GM23338 (cell line): Measurements from ENCODE around the gene EDIL3. TPM values are rescaled to one million over a fixed set of nuclear protein-coding genes. Genes with fewer than 3 reads are reported as not detected.

Experiments
- ATAC-seq: fragments of 200-7000 bp; cut with Tn5 transposase; 3 replicates; pipeline ENCODE4 v1.9.1; 2020
- DNase-seq: peaks from one replicate; pipeline ENCODE4 v3.0.0-alpha.2; 2015; ENCODE audit warnings: low spot score
- H2AFZ ChIP-seq: fragments of 200-600 bp; sonication (generic); 2 replicates; pipeline ENCODE4 v1.8.0; 2016; ENCODE audit warnings: antibody characterized with exemption, mild to moderate bottlenecking, moderate library complexity
- H3F3A ChIP-seq: fragments of 200-600 bp; sonication (generic); replicated peaks from 2 replicates; pipeline ENCODE4 v1.8.0; 2017; ENCODE audit warnings: antibody characterized with exemption, mixed run types, low read depth
- H3K27ac ChIP-seq: fragments of 200-600 bp; sonication (generic); 2 replicates; pipeline ENCODE4 v1.6.1; 2016; ENCODE audit warnings: low read depth
- H3K27me3 ChIP-seq: fragments of 200-600 bp; sonication (generic); 2 replicates; pipeline ENCODE4 v1.8.0; 2016; ENCODE audit warnings: mild to moderate bottlenecking, mixed run types, moderate library complexity; ENCODE audit not compliant: insufficient read depth
- H3K36me3 ChIP-seq: fragments of 200-600 bp; sonication (generic); 2 replicates; pipeline ENCODE4 v1.8.0; 2016; ENCODE audit warnings: mild to moderate bottlenecking; ENCODE audit not compliant: insufficient read depth
- H3K4me1 ChIP-seq: fragments of 200-600 bp; sonication (generic); 2 replicates; pipeline ENCODE4 v1.8.0; 2016; ENCODE audit warnings: mild to moderate bottlenecking, moderate library complexity; ENCODE audit not compliant: insufficient read depth
- H3K4me2 ChIP-seq: fragments of 200-600 bp; sonication (generic); 2 replicates; pipeline ENCODE4 v1.7.1; 2017; ENCODE audit warnings: mixed run types
- H3K4me3 ChIP-seq: fragments of 200-600 bp; sonication (generic); 2 replicates; pipeline ENCODE4 v1.6.1; 2016; ENCODE audit warnings: mixed run types
- H3K79me2 ChIP-seq: fragments of 200-600 bp; sonication (generic); replicated peaks from 2 replicates; pipeline ENCODE4 v1.8.0; 2017; ENCODE audit warnings: mild to moderate bottlenecking; ENCODE audit not compliant: insufficient read depth
- H3K9me2 ChIP-seq: fragments of 200-600 bp; sonication (generic); 2 replicates; pipeline ENCODE4 v1.8.0; 2017; ENCODE audit not compliant: insufficient read depth
- H4K20me1 ChIP-seq: fragments of 200-600 bp; sonication (generic); replicated peaks from 2 replicates; pipeline ENCODE4 v1.8.0; 2017; ENCODE audit warnings: mild to moderate bottlenecking; ENCODE audit not compliant: insufficient read depth
- H3K27ac Mint-ChIP-seq: 2 replicates; pipeline ENCODE4 v1.8.0; 2020; ENCODE audit warnings: inconsistent platforms, mild to moderate bottlenecking, moderate library complexity, mixed read lengths
- H3K27me3 Mint-ChIP-seq: 3 replicates; pipeline ENCODE4 v1.8.0; 2022; ENCODE audit warnings: low read depth, mild to moderate bottlenecking, moderate library complexity, mixed read lengths, inconsistent platforms; ENCODE audit not compliant: insufficient read depth, poor library complexity
- H3K36me3 Mint-ChIP-seq: 3 replicates; pipeline ENCODE4 v1.8.0; 2021; ENCODE audit warnings: low read depth, mild to moderate bottlenecking, inconsistent platforms, moderate library complexity, mixed read lengths
- H3K4me1 Mint-ChIP-seq: 3 replicates; pipeline ENCODE4 v1.8.0; 2020; ENCODE audit warnings: mild to moderate bottlenecking, inconsistent platforms, mixed read lengths
- H3K4me3 Mint-ChIP-seq: 3 replicates; pipeline ENCODE4 v1.8.0; 2021; ENCODE audit warnings: moderate library complexity, mild to moderate bottlenecking, inconsistent platforms, mixed read lengths
- H3K9me3 Mint-ChIP-seq: 3 replicates; pipeline ENCODE4 v1.8.0; 2020; ENCODE audit warnings: moderate library complexity, mild to moderate bottlenecking, inconsistent platforms, mixed read lengths
- CREB1 ChIP-seq: fragments of 250-450 bp; sonication (Bioruptor Pico); IDR thresholded peaks from 2 replicates; pipeline ENCODE4 v1.5.0; 2020; ENCODE audit warnings: low read depth, mild to moderate bottlenecking, moderate library complexity
- CTCF ChIP-seq, 2 experiments: fragments of 200-600 bp in 1 of 2; sonication (generic) in 1 of 2; conservative IDR thresholded peaks; 2 replicates each; pipeline versions ENCODE4 v1.5.1 to v1.6.1; 2016 to 2017; ENCODE audit warnings: antibody characterized with exemption in 2 of 2, low read depth in 2 of 2, mild to moderate bottlenecking in 2 of 2, moderate library complexity in 1 of 2
- ETS1 ChIP-seq: IDR thresholded peaks from 2 replicates; pipeline ENCODE4 v1.6.1; 2016; ENCODE audit warnings: antibody characterized with exemption
- EZH2phosphoT487 ChIP-seq: fragments of 200-600 bp; sonication (generic); IDR thresholded peaks from one replicate; pipeline ENCODE4 v1.8.1; 2018; ENCODE audit warnings: antibody characterized with exemption; ENCODE audit not compliant: unreplicated experiment
- NANOG ChIP-seq: IDR thresholded peaks from 2 replicates; pipeline ENCODE4 v1.6.1; 2016; ENCODE audit warnings: antibody characterized with exemption, borderline replicate concordance
- POLR2AphosphoS5 ChIP-seq: IDR thresholded peaks from 2 replicates; pipeline ENCODE4 v1.6.1; 2016; ENCODE audit warnings: antibody characterized with exemption, low read depth
- REST ChIP-seq: IDR thresholded peaks from one replicate; pipeline ENCODE4 v1.6.1; 2018; ENCODE audit warnings: antibody characterized with exemption; ENCODE audit not compliant: unreplicated experiment
- STAT1 ChIP-seq: IDR thresholded peaks from one replicate; pipeline ENCODE4 v1.6.1; 2016; ENCODE audit warnings: antibody characterized with exemption; ENCODE audit not compliant: unreplicated experiment
- ZNF114 ChIP-seq: fragments of 250-450 bp; sonication (Bioruptor Pico); IDR thresholded peaks from 2 replicates; pipeline ENCODE4 v1.5.0; 2020; ENCODE audit warnings: mild to moderate bottlenecking, moderate library complexity
- ZNF331 ChIP-seq: fragments of 250-450 bp; sonication (Bioruptor Pico); IDR thresholded peaks from 2 replicates; pipeline ENCODE4 v1.5.0; 2020; ENCODE audit warnings: low read depth, mild to moderate bottlenecking, moderate library complexity
- polyA plus RNA-seq: library from polyadenylated mRNA; unstranded; fragments of >200 nt; fragmentation: Nextera tagmentation; extraction: Ambion mirVana; gene quantifications from 2 replicates; pipeline ENCODE4 v1.2.1, GENCODE V29; 2016
- total RNA-seq: library from RNA; depleted of rRNA; stranded (reverse); fragments of >200 nt; shearing (Covaris generic); gene quantifications from 2 replicates; pipeline ENCODE4 v1.2.3, GENCODE V29; 2014

Gene EDIL3
- total and polyA plus RNA-seq, 2 experiments from 2014 or later, result 43.3 to 61.9 TPM

GRCh38 chr5:84433461-84433860 is 48.8 kb upstream of the EDIL3 start (continued):
- no peak for TF ChIP-seq REST
- TF ChIP-seq CTCF (conservative IDR thresholded peaks at IDR 0.05; ENCODE audit: low read depth in 2 of 2), result no peak
- no peak for TF ChIP-seq ZNF114 (CRISPR knock-in tag)
- TF ChIP-seq STAT1, result no peak
- no peak for TF ChIP-seq POLR2AphosphoS5
- no peak for TF ChIP-seq NANOG
- no peak for TF ChIP-seq ETS1
- no peak for TF ChIP-seq EZH2phosphoT487

GRCh38 chr5:84430863-84431663 is 46.4 kb upstream of the EDIL3 start:
- Histone ChIP-seq H3K36me3 (no peaks in the 10 kb centered on the region), H3K9me2 (no peaks in the 10 kb centered on the region), H3K4me2 (no peak overlapping the region), H4K20me1 (no peaks in the 10 kb centered on the region), H3K27ac (no peak overlapping the region), H3K27me3 (no peaks in the 10 kb centered on the region), H3K79me2 (no peaks in the 10 kb centered on the region), H3K4me3 (no peak overlapping the region), H3K4me1 (peaks cover under 1% of the 10 kb centered on the region; the same call in 1 of the 2 replicates), H2AFZ (no peak overlapping the region), H3F3A (no peaks in the 10 kb centered on the region)
- Mint-ChIP-seq H3K27ac (no peak overlapping the region), H3K4me3 (no peak overlapping the region), H3K36me3 (0 out of 3 replicates have a peak, but pooled peaks cover 3% of the 10 kb centered on the region), H3K4me1 (peaks cover 2% of the 10 kb centered on the region), H3K27me3 (no peaks in the 10 kb centered on the region), H3K9me3 (peaks cover 4% of the 10 kb centered on the region; the same call in 1 of the 3 replicates)
- DNase-seq (no peak), ATAC-seq (no peak)
- TF ChIP-seq ZNF114 (CRISPR knock-in tag) (no peak), ZNF331 (no peak), NANOG (no peak), CREB1 (CRISPR knock-in tag) (no peak), REST (no peak)
